ENCODE measurements around the gene PI4K2A.

- TF ChIP-seq CTCF (IDR thresholded peaks at IDR 0.05; ENCODE audit: insufficient read depth, low read length, poor library complexity, severe bottlenecking) = no peak
- no peak for TF ChIP-seq EZH2phosphoT487 (conservative IDR thresholded peaks at IDR 0.05; ENCODE audit: low read length)
These were observed at the start of gene PI4K2A for GRCh38 chr10:97640174-97640867.
